Mesodermal cell (in vitro differentiated cells): ENCODE measurements around the gene SATB1.

Experiments used
- H3K27ac ChIP-seq: 2 replicates; pipeline ENCODE4 v1.7.0; 2013; ENCODE audit warnings: mild to moderate bottlenecking, low read depth, low read length, moderate library complexity; ENCODE audit not compliant: severe bottlenecking
- H3K36me3 ChIP-seq: 2 replicates; pipeline ENCODE4 v1.7.1; 2013; ENCODE audit warnings: mild to moderate bottlenecking, low read length, moderate library complexity; ENCODE audit not compliant: control insufficient read depth, insufficient read depth
- H3K4me1 ChIP-seq: one replicate; pipeline ENCODE4 v1.7.1; 2013; ENCODE audit warnings: mild to moderate bottlenecking, low read length; ENCODE audit not compliant: insufficient read depth, control insufficient read depth, poor library complexity, severe bottlenecking
- H3K4me3 ChIP-seq: 2 replicates; pipeline ENCODE4 v1.7.0; 2013; ENCODE audit warnings: low read length, control low read depth, mild to moderate bottlenecking; ENCODE audit not compliant: insufficient read depth, poor library complexity, severe bottlenecking; ENCODE audit errors: extremely low read depth
- H3K9me3 ChIP-seq: 2 replicates; pipeline ENCODE4 v1.7.1; 2013; ENCODE audit warnings: mild to moderate bottlenecking, low read length, moderate library complexity; ENCODE audit not compliant: control insufficient read depth
- WGBS, 2 experiments: methylation state at CpG; one replicate each; pipeline ENCODE4 v1.1.5; 2013; ENCODE audit warnings: missing lambda C conversion rate in 2 of 2; ENCODE audit not compliant: insufficient coverage in 2 of 2; 5-methylcytosine and 5-hydroxymethylcytosine counted together

Gene SATB1

GRCh38 chr3:18428991-18429745 lies 4.0 kb upstream of the SATB1 start:
- WGBS, 2 experiments = 83 to 90% methylated on average over 1 to 2 of the region's 6 CpGs
- no peaks in the 10 kb centered on the region for H3K9me3 ChIP-seq
- H3K4me1 ChIP-seq = no peaks in the 10 kb centered on the region
- no peaks in the 10 kb centered on the region for H3K36me3 ChIP-seq
- no peak overlapping the region for H3K27ac ChIP-seq
- H3K4me3 ChIP-seq = no peak overlapping the region

- Histone ChIP-seq H3K9me3 (no peaks in the 10 kb centered on the region), H3K36me3 (no peaks in the 10 kb centered on the region), H3K4me3 (no peak overlapping the region), H3K4me1 (peaks cover 2% of the 10 kb centered on the region), H3K27ac (no peak overlapping the region)
- WGBS, 2 experiments = 60% methylated on average over 1 of the region's 1 CpG; no CpG with 5 or more reads in 1 of the 2 experiments
These were observed 2.9 kb upstream of the SATB1 start for GRCh38 chr3:18428036-18428435.

- Histone ChIP-seq H3K9me3 (no peaks in the 10 kb centered on the region), H3K4me1 (peaks cover 4% of the 10 kb centered on the region), H3K36me3 (no peaks in the 10 kb centered on the region), H3K27ac (no peak overlapping the region), H3K4me3 (no peak overlapping the region)
- no CpG with 5 or more reads among the region's 3 CpGs for WGBS, 2 experiments
These were observed 1.6 kb upstream of the SATB1 start for GRCh38 chr3:18426597-18427193.

- peak overlapping the region; percentile 77 for H3K4me3 ChIP-seq
- no peak overlapping the region for H3K27ac ChIP-seq
- H3K4me1 ChIP-seq = peaks cover 4% of the 10 kb centered on the region
- 0 to 1% methylated on average over 25 to 27 of the region's 47 CpGs for WGBS, 2 experiments
- no peaks in the 10 kb centered on the region for H3K36me3 ChIP-seq
- no peaks in the 10 kb centered on the region for H3K9me3 ChIP-seq
These were observed 610 bp upstream of the SATB1 start for GRCh38 chr3:18425641-18426257.

GRCh38 chr3:18424213-18424728 lies 868 bp downstream of the SATB1 start:
- H3K4me1 ChIP-seq = peaks cover 9% of the 10 kb centered on the region
- peak overlapping the region; percentile 71 for H3K27ac ChIP-seq
- H3K36me3 ChIP-seq = no peaks in the 10 kb centered on the region
- no peaks in the 10 kb centered on the region for H3K9me3 ChIP-seq
- peak overlapping the region; percentile 77 for H3K4me3 ChIP-seq
- WGBS, 2 experiments = 0 to 2% methylated on average over 1 to 13 of the region's 27 CpGs

DNA sequence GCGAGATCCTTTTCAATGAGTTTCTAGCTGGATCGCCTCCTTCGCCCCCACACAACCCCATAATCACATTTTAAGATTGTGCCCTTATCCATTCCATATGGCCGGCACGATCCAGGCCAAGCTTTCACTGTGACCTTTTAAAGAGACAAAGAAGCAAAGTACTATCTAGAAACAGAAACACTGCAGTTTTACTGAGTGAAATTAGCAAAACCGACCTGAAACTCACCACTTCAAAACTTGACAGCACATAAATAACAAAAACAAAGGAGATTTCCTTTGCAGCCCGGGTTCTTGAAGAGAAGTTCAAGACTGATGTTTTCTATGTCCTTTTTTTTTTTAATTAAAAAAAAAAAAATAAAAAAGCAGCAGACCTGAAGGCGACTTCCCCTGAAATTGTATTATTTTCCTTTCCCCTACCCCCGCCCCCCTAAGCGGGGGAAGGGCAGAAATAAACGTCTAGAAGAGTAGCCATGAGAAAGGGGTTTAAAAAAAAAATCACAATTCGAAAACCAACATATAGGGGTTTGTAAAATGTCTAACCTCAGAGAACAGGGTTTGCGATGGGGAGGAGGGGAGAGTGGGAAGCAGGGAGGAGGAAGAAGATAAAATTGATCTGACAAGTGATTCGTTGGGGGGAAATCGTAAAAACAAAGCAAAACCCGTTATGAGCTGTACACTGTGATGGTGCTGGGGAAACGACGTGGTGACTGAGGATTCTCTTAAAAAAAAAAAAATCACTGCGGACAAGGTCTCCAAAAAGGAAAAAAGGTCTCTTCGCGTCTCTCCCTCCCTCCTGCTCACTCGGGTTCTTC lies 1.5 kb downstream of the SATB1 start:
- WGBS, 2 experiments = 0 to 4% methylated on average over 8 to 14 of the region's 22 CpGs

DNA sequence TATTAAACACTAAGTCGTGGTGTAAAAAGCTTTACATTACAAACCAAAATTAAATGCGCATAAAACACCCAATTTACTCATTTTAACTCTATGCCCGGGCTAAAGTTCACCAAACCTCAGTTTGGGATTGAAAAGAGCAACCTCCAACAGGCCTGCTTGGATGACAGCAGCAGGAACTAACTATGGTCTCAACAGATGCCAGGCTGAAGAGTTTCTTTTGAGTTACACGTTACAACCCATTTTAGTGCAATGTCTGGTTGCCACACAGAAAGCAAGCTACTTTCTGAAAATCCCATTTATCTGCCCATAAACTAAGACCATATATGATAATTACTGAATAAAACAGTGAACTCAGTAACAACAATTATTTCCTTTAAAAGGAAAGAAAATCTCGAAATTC lies 2.2 kb downstream of the SATB1 start:
- peaks cover 9% of the 10 kb centered on the region for H3K4me1 ChIP-seq
- 18 to 29% methylated on average over 3 to 4 of the region's 5 CpGs for WGBS, 2 experiments
- no peaks in the 10 kb centered on the region for H3K36me3 ChIP-seq
- no peak overlapping the region for H3K27ac ChIP-seq
- H3K9me3 ChIP-seq = no peaks in the 10 kb centered on the region
- H3K4me3 ChIP-seq = peak overlapping the region; percentile 77

More for the DNA sequence above, 1.5 kb downstream of the SATB1 start:
- Histone ChIP-seq H3K4me1 (peaks cover 9% of the 10 kb centered on the region), H3K36me3 (no peaks in the 10 kb centered on the region), H3K4me3 (peak overlapping the region; percentile 77), H3K9me3 (no peaks in the 10 kb centered on the region), H3K27ac (peak overlapping the region; percentile 0)

DNA sequence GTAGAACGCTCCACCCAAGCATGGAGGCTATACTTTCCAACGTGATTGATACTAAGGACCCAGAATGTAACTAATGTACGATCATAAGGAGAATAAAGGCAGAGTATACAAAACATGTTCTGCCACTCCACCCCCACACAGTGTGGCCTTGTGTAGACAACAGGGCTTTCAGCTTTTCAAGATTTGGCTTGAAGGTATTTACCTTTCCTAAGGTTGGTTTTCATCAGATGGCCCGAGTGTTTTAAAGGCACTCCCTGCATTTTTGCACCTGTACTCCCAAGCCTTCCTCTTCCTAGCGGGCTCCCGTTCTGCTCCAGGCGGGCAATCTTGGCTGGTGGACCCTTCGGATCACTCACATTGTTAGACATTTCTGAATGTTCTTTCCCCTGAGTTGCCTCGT lies 4.6 kb downstream of the SATB1 start:
- Histone ChIP-seq H3K4me3 (no peak overlapping the region), H3K27ac (no peak overlapping the region), H3K4me1 (peaks cover 9% of the 10 kb centered on the region), H3K9me3 (no peaks in the 10 kb centered on the region), H3K36me3 (peaks cover 8% of the 10 kb centered on the region)
- 92 to 100% methylated on average over 4 to 8 of the region's 9 CpGs for WGBS, 2 experiments

- peaks cover 9% of the 10 kb centered on the region for H3K4me1 ChIP-seq
- no peaks in the 10 kb centered on the region for H3K9me3 ChIP-seq
- peaks cover 8% of the 10 kb centered on the region for H3K36me3 ChIP-seq
- H3K4me3 ChIP-seq = no peak overlapping the region
- H3K27ac ChIP-seq = no peak overlapping the region
- 63 to 78% methylated on average over 2 of the region's 4 CpGs for WGBS, 2 experiments
These were observed 5.9 kb downstream of the SATB1 start for GRCh38 chr3:18419232-18419631.

GRCh38 chr3:18417904-18418572 lies 7.1 kb downstream of the SATB1 start:
- peaks cover 7% of the 10 kb centered on the region for H3K4me1 ChIP-seq
- 90 to 95% methylated on average over 9 to 10 of the region's 10 CpGs for WGBS, 2 experiments
- no peaks in the 10 kb centered on the region for H3K9me3 ChIP-seq
- H3K4me3 ChIP-seq = no peak overlapping the region
- no peak overlapping the region for H3K27ac ChIP-seq
- peaks cover 8% of the 10 kb centered on the region for H3K36me3 ChIP-seq
